Adrenal gland (tissue), 5 donors: Measurements from ENCODE around the gene TEX14.

Experiments
- POLR2A ChIP-seq, 2 donors: fragments of 450-650 bp; IDR thresholded peaks; one replicate each; pipeline ENCODE4 v1.6.1; 2017; ENCODE audit warnings: antibody characterized with exemption in 2 of 2, mild to moderate bottlenecking in 2 of 2, moderate library complexity in 1 of 2
- TF ChIP-seq, protein P1 (sequence below), 6 experiments: fragments of 450-650 bp in 4 of 6; fragments of 200-600 bp in 2 of 6; sonication (generic) in 1 of 6; IDR thresholded peaks; 1 replicate in 5 of 6; 2 replicates in 1 of 6; pipeline versions ENCODE4 v1.5.1 to v1.8.0; 2016 to 2021; ENCODE audit warnings: antibody characterized with exemption in 6 of 6, mild to moderate bottlenecking in 2 of 6, moderate library complexity in 1 of 6
- donor health status: DM: no; HTN: no; CAD: no.

DNA sequence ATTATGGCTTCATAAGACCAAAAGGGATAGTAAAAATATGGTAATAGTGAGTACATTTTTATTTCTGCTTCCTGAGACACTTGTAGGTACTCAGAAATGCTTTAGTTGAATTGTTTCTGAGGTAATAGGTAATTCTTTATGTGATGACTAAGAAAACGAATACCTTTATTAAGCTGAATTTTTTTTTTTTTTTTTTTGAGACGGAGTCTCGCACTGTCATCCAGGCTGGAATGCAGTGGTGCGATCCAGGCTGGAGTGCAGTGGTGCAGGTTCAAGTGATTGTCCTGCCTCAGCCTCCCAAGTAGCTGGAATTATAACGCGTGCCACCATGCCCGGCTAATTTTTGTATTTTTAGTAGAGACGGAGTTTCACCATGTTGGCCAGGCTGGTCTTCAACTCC lies 2.5 kb upstream of the TEX14 start:
- TF ChIP-seq, protein P1, sequence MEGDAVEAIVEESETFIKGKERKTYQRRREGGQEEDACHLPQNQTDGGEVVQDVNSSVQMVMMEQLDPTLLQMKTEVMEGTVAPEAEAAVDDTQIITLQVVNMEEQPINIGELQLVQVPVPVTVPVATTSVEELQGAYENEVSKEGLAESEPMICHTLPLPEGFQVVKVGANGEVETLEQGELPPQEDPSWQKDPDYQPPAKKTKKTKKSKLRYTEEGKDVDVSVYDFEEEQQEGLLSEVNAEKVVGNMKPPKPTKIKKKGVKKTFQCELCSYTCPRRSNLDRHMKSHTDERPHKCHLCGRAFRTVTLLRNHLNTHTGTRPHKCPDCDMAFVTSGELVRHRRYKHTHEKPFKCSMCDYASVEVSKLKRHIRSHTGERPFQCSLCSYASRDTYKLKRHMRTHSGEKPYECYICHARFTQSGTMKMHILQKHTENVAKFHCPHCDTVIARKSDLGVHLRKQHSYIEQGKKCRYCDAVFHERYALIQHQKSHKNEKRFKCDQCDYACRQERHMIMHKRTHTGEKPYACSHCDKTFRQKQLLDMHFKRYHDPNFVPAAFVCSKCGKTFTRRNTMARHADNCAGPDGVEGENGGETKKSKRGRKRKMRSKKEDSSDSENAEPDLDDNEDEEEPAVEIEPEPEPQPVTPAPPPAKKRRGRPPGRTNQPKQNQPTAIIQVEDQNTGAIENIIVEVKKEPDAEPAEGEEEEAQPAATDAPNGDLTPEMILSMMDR (IDR thresholded peaks at IDR 0.05): no peak
- no peak for TF ChIP-seq POLR2A (IDR thresholded peaks at IDR 0.05)
